ENCODE measurements around the gene IQGAP2. TPM values are rescaled to one million over a fixed set of nuclear protein-coding genes. Genes with fewer than 3 reads are reported as not detected.
A peak's percentile ranks its signal among the peaks of the same experiment; 100 is the strongest.

The IQGAP2 gene
- total and polyA plus RNA-seq, 2 of the 8 experiments (the other 6 are each of a cell fraction or from before 2014, with no cell fraction given) = 19.7 to 66.0 TPM

DNA sequence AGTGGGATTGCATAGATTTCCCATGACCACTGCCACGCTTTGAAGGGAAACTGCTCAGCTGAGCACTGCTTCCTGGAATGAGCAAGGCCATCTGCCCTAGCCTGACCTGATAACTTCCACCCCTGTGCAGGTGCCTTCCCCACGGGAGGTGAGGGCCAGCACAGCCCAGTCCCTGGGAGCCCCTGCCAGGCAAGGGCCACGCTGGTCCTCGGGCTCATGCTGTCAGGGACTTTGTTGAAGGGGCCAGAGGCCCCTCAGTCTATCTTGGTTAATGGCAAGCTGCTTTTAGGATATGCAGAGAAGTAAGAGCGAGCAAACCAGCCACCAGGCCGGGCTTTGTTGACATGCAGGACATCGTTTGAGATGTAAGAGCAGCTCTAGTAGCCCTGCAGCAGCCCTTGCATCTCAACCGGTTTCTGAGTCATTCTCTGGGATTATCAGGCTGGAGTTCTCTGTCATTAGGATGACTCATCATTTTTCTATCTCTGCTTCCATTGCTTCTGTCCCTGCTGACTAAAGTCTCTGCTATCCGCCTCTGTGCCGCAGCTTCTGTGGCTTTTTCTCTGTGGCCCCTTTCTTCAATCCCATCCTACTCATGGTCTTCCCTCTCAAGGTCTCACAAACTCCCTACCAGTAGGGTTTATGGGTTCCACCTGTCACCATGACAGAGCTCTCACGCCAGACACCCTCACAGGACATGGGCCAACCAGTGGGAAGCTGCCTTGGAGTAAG is 30.6 kb upstream of the IQGAP2 start:
- Histone ChIP-seq H3K4me3 (ENCODE audit: extremely low read depth in 1 of 4, insufficient read depth in 2 of 4, low read depth in 3 of 4, low read length in 4 of 4) (no peak overlapping the region), H3K4me1 (replicated peaks in 1 of 4; ENCODE audit: control insufficient read depth in 3 of 4, insufficient read depth in 4 of 4, low read length in 3 of 4) (peaks cover 0 to 4% (median 1%) of the 10 kb centered on the region in 4 experiments; a peak in 2 of 7 replicates), H2BK12ac (ENCODE audit: low read depth, low read length) (no peak overlapping the region), H3K9me3 (ENCODE audit: insufficient read depth in 2 of 2, low read depth in 1 of 2, low read length in 1 of 2) (no peaks in the 10 kb centered on the region), H3K79me2 (ENCODE audit: control insufficient read depth in 1 of 2, insufficient read depth in 2 of 2, low read length in 2 of 2) (no peaks in the 10 kb centered on the region), H3K14ac (ENCODE audit: insufficient read length) (no peak overlapping the region), H4K20me1 (replicated peaks in 1 of 2; ENCODE audit: control insufficient read depth in 1 of 2, insufficient read depth in 2 of 2, low read length in 2 of 2) (no peaks in the 10 kb centered on the region), H3K36me3 (ENCODE audit: control insufficient read depth in 2 of 4, insufficient read depth in 4 of 4, low read length in 3 of 4) (no peaks in the 10 kb centered on the region), H2BK5ac (ENCODE audit: low read depth, low read length) (peak overlapping the region; percentile 60; the same call in 1 of the 2 replicates), H2BK20ac (ENCODE audit: low read length) (peak overlapping the region; percentile 80; the same call in 1 of the 2 replicates), H3K4me2 (ENCODE audit: insufficient read depth in 1 of 2, low read depth in 2 of 2, low read length in 2 of 2) (no peak overlapping the region), H3K23me2 (ENCODE audit: low read depth, low read length) (no peaks in the 10 kb centered on the region), H3K27ac (ENCODE audit: low read depth, low read length) (no peak overlapping the region), H2BK120ac (replicated peaks; ENCODE audit: low read depth, low read length) (no peak overlapping the region), H3K56ac (replicated peaks; ENCODE audit: insufficient read length, low read depth, low read length) (no peak overlapping the region), H2AFZ (ENCODE audit: low read length) (peak overlapping the region; percentile 77), H2BK15ac (ENCODE audit: low read length) (no peak overlapping the region; the same call in 1 of the 2 replicates), H3K9ac (replicated peaks in 1 of 4; ENCODE audit: extremely low read depth in 1 of 4, low read depth in 3 of 4, low read length in 3 of 4) (no peak overlapping the region), H4K91ac (replicated peaks; ENCODE audit: insufficient read length, low read length) (no peak overlapping the region), H3K79me1 (ENCODE audit: low read depth, low read length) (no peaks in the 10 kb centered on the region), H4K5ac (ENCODE audit: insufficient read length, low read depth, low read length) (no peak overlapping the region), H4K8ac (ENCODE audit: extremely low read depth, insufficient read depth, low read length) (no peak overlapping the region; the same call in 1 of the 2 replicates), H2AK5ac (ENCODE audit: low read depth, low read length) (0 out of 2 replicates have a peak overlapping the region, but pooled peaks have one; percentile 53), H3K27me3 (replicated peaks in 1 of 4; ENCODE audit: control insufficient read depth in 3 of 4, extremely low read depth in 1 of 4, insufficient read depth in 3 of 4, low read length in 3 of 4) (no peaks in the 10 kb centered on the region), H3K18ac (ENCODE audit: extremely low read depth, low read length) (peak overlapping the region; percentile 71), H3K23ac (ENCODE audit: insufficient read length) (no peak overlapping the region), H3K4ac (replicated peaks; ENCODE audit: insufficient read length, low read depth, low read length) (no peak overlapping the region)
- TF ChIP-seq BACH1 (IDR thresholded peaks at IDR 0.05; ENCODE audit: low read length) = peak; percentile 92
- no peak for TF ChIP-seq TCF12 (IDR thresholded peaks at IDR 0.05; ENCODE audit: low read depth, low read length)
- peak; percentile 79 for TF ChIP-seq MAFK (IDR thresholded peaks at IDR 0.05; ENCODE audit: low read depth, low read length)
- FAIRE-seq (no peak), DNase-seq (ENCODE audit: low read depth in 1 of 2, low spot score in 2 of 2) (no peak)
- POLR2A ChIA-PET (ENCODE audit: partially characterized antibody) = no interaction called here
- 83% methylated on average over 11 of the region's 11 CpGs; no CpG with 5 or more reads in 1 of the 2 experiments for WGBS, 2 experiments (ENCODE audit: extremely low coverage in 1 of 2, insufficient coverage in 1 of 2, insufficient read length in 1 of 2, insufficient replicate concordance in 2 of 2, low coverage in 1 of 2, low lambda C conversion rate in 2 of 2, missing lambda C conversion rate in 1 of 2)
- CTCF ChIA-PET (ENCODE audit: partially characterized antibody) = interaction anchor here (0.6 kb wide), 1 partner anchor 42 kb away, joined by 4 read pairs; no protein-coding TSS in a partner anchor

All from H1 (cell line).